HepG2 (cell line): Measurements from ENCODE around the gene CALY.

Experiments
- BRD4 ChIP-seq: sonication (generic); formaldehyde crosslinking; IDR thresholded peaks from 2 replicates; pipeline ENCODE4 v1.4.0; 2020; ENCODE audit warnings: missing genetic modification reagents
- CAMTA2 ChIP-seq: sonication (generic); formaldehyde crosslinking; IDR thresholded peaks from 2 replicates; pipeline ENCODE4 v1.4.0; 2020; ENCODE audit warnings: mild to moderate bottlenecking, missing genetic modification reagents, borderline replicate concordance
- CBX2 ChIP-seq, 2 experiments: fragments of 200-600 bp in 1 of 2; sonication (generic); formaldehyde crosslinking in 1 of 2; IDR thresholded peaks; 2 replicates each; pipeline versions ENCODE4 v1.7.0 to v1.8.1; 2018 to 2022; ENCODE audit warnings: low read depth in 2 of 2, low read length in 1 of 2, mild to moderate bottlenecking in 1 of 2, missing genetic modification reagents in 1 of 2
- FOXJ3 ChIP-seq: sonication (generic); formaldehyde crosslinking; IDR thresholded peaks from 2 replicates; pipeline ENCODE4 v1.4.0; 2020; ENCODE audit warnings: missing genetic modification reagents, mild to moderate bottlenecking, borderline replicate concordance
- KDM5A ChIP-seq: fragments of 200-600 bp; sonication (generic); IDR thresholded peaks from 2 replicates; pipeline ENCODE4 v1.7.0; 2018; ENCODE audit warnings: antibody characterized with exemption, mild to moderate bottlenecking, low read length, borderline replicate concordance
- THAP7 ChIP-seq: sonication (generic); formaldehyde crosslinking; IDR thresholded peaks from 2 replicates; pipeline ENCODE4 v1.8.1; 2023; ENCODE audit warnings: mild to moderate bottlenecking, missing genetic modification reagents
- ZNF7 ChIP-seq: IDR thresholded peaks from 2 replicates; pipeline ENCODE4 v1.6.1; 2016; ENCODE audit warnings: missing biosample characterization, missing genetic modification reagents
- TF ChIP-seq, protein P1 (sequence below): sonication (generic); formaldehyde crosslinking; IDR thresholded peaks from 2 replicates; pipeline ENCODE4 v1.5.0; 2020; ENCODE audit warnings: mild to moderate bottlenecking, missing genetic modification reagents, moderate library complexity

GRCh38 chr10:133362846-133363245 lies 26.1 kb upstream of the CALY start:
- TF ChIP-seq FOXJ3 (CRISPR knock-in tag) = no peak
- TF ChIP-seq, protein P1, sequence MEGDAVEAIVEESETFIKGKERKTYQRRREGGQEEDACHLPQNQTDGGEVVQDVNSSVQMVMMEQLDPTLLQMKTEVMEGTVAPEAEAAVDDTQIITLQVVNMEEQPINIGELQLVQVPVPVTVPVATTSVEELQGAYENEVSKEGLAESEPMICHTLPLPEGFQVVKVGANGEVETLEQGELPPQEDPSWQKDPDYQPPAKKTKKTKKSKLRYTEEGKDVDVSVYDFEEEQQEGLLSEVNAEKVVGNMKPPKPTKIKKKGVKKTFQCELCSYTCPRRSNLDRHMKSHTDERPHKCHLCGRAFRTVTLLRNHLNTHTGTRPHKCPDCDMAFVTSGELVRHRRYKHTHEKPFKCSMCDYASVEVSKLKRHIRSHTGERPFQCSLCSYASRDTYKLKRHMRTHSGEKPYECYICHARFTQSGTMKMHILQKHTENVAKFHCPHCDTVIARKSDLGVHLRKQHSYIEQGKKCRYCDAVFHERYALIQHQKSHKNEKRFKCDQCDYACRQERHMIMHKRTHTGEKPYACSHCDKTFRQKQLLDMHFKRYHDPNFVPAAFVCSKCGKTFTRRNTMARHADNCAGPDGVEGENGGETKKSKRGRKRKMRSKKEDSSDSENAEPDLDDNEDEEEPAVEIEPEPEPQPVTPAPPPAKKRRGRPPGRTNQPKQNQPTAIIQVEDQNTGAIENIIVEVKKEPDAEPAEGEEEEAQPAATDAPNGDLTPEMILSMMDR (CRISPR knock-in tag) = no peak
- no peak for TF ChIP-seq BRD4 (CRISPR knock-in tag)
- no peak for TF ChIP-seq CBX2 (IDR thresholded peaks at IDR 0.05; ENCODE audit: low read depth, low read length)
- TF ChIP-seq CBX2 (CRISPR knock-in tag; IDR thresholded peaks at IDR 0.05; ENCODE audit: low read depth) = no peak
- TF ChIP-seq KDM5A = no peak
- TF ChIP-seq ZNF7 (CRISPR knock-in tag) = no peak
- TF ChIP-seq THAP7 = no peak
- TF ChIP-seq CAMTA2 (CRISPR knock-in tag) = no peak
